Measurements from ENCODE around the gene PP2D1.

DNA sequence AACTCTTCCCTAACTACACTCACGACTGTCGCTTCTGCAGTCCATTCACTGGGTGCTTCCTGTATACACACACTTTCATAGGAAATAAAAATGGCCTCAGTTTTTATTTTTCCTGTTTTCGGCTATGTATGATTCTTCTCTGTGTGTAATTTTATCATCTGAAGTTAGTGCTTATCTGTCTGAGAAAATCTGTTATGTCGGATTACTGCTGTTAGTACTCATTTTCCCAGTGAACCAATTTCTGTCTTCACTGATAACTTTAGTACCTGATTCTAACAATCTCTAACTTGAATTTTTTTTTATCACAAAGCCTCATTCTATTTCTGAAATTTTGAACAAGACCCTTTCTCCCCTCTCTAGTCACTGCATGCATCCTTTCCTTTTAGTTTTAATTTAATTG is 44.3 kb downstream of the PP2D1 start:
- TF ChIP-seq, protein P1, sequence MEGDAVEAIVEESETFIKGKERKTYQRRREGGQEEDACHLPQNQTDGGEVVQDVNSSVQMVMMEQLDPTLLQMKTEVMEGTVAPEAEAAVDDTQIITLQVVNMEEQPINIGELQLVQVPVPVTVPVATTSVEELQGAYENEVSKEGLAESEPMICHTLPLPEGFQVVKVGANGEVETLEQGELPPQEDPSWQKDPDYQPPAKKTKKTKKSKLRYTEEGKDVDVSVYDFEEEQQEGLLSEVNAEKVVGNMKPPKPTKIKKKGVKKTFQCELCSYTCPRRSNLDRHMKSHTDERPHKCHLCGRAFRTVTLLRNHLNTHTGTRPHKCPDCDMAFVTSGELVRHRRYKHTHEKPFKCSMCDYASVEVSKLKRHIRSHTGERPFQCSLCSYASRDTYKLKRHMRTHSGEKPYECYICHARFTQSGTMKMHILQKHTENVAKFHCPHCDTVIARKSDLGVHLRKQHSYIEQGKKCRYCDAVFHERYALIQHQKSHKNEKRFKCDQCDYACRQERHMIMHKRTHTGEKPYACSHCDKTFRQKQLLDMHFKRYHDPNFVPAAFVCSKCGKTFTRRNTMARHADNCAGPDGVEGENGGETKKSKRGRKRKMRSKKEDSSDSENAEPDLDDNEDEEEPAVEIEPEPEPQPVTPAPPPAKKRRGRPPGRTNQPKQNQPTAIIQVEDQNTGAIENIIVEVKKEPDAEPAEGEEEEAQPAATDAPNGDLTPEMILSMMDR (conservative IDR thresholded peaks at IDR 0.05; ENCODE audit: low read length) = no peak
- TF ChIP-seq EZH2phosphoT487 (IDR thresholded peaks at IDR 0.05; ENCODE audit: borderline replicate concordance, low read depth, low read length) = no peak

Data from OCI-LY7 (cell line).